GM08714 (cell line): ENCODE measurements around the gene TPM3.
"Not testable (repeated sequence)": the region's sequence is repeated elsewhere in the genome, so short reads cannot be mapped to it uniquely, and the experiment has no call there.

ENCODE experiments used
- H3K4me3 ChIP-seq: fragments of 200-500 bp; sonication (Bioruptor generic); 2 replicates; pipeline ENCODE4 v1.5.1; 2014; ENCODE audit warnings: mild to moderate bottlenecking, low read length, inconsistent platforms
- ZNF274 ChIP-seq: IDR thresholded peaks from 2 replicates; pipeline ENCODE4 v1.6.1; 2012; ENCODE audit warnings: mild to moderate bottlenecking, low read depth, low read length

TPM3 gene

GRCh38 chr1:154166207-154166606 is 25.7 kb downstream of the TPM3 start:
- no peak for TF ChIP-seq ZNF274

GRCh38 chr1:154159554-154159953 is 32.3 kb downstream of the TPM3 start:
- no peak overlapping the region for H3K4me3 ChIP-seq
- TF ChIP-seq ZNF274 = no peak

More at GRCh38 chr1:154166207-154166606, 25.7 kb downstream of the TPM3 start:
- no peak overlapping the region for H3K4me3 ChIP-seq

GRCh38 chr1:154158307-154159125 is 33.4 kb downstream of the TPM3 start:
- no peak overlapping the region for H3K4me3 ChIP-seq
- no peak for TF ChIP-seq ZNF274

GRCh38 chr1:154157520-154158306 is 34.2 kb downstream of the TPM3 start:
- no peak for TF ChIP-seq ZNF274
- H3K4me3 ChIP-seq = no peak overlapping the region

- H3K4me3 ChIP-seq = no peak overlapping the region
- no peak for TF ChIP-seq ZNF274
Measured at GRCh38 chr1:154155251-154155650, 36.6 kb downstream of the TPM3 start.

GRCh38 chr1:154154534-154155191 is 37.2 kb downstream of the TPM3 start, which contains the start of gene NUP210L:
NUP210L (minus strand) TSS chr1:154155073.
- H3K4me3 ChIP-seq = no peak within 1 kb of the TSS
- TF ChIP-seq ZNF274 = no peak

GRCh38 chr1:154154053-154154452 is 37.8 kb downstream of the TPM3 start:
- H3K4me3 ChIP-seq = no peak overlapping the region
- no peak for TF ChIP-seq ZNF274

GRCh38 chr1:154151311-154151710 is 40.6 kb downstream of the TPM3 start:
- no peak for TF ChIP-seq ZNF274

GRCh38 chr1:154148807-154149206 is 43.1 kb downstream of the TPM3 start:
- H3K4me3 ChIP-seq = no peak overlapping the region
- TF ChIP-seq ZNF274 = no peak

More at GRCh38 chr1:154151311-154151710, 40.6 kb downstream of the TPM3 start:
- no peak overlapping the region for H3K4me3 ChIP-seq

- H3K4me3 ChIP-seq = not testable (repeated sequence)
Measured at GRCh38 chr1:154147505-154147904, 44.4 kb downstream of the TPM3 start.

GRCh38 chr1:154145986-154146385 is 45.9 kb downstream of the TPM3 start:
- TF ChIP-seq ZNF274 = no peak

GRCh38 chr1:154142358-154142757 is 49.5 kb downstream of the TPM3 start:
- no peak for TF ChIP-seq ZNF274
- H3K4me3 ChIP-seq = no peak overlapping the region

More at GRCh38 chr1:154145986-154146385, 45.9 kb downstream of the TPM3 start:
- no peak overlapping the region for H3K4me3 ChIP-seq

GRCh38 chr1:154141240-154141639 is 50.7 kb downstream of the TPM3 start:
- TF ChIP-seq ZNF274 = no peak

GRCh38 chr1:154137888-154138287 is 54.0 kb downstream of the TPM3 start:
- H3K4me3 ChIP-seq = no peak overlapping the region
- no peak for TF ChIP-seq ZNF274

More at GRCh38 chr1:154141240-154141639, 50.7 kb downstream of the TPM3 start:
- H3K4me3 ChIP-seq = no peak overlapping the region

- no peak overlapping the region for H3K4me3 ChIP-seq
- no peak for TF ChIP-seq ZNF274
Measured at GRCh38 chr1:154133256-154133655, 58.6 kb downstream of the TPM3 start.
